OCI-LY1 (cell line): ENCODE data around the gene AHCY.
A peak's percentile ranks its signal among the peaks of the same experiment; 100 is the strongest.

ENCODE experiments used
- H2AFZ ChIP-seq: fragments of 200-600 bp; sonication (generic), shearing (Covaris generic); 2 replicates; pipeline ENCODE4 v1.6.0; 2014; ENCODE audit warnings: antibody characterized with exemption, mild to moderate bottlenecking, low read length
- H3F3A ChIP-seq: fragments of 200-600 bp; sonication (generic), shearing (Covaris generic); 2 replicates; pipeline ENCODE4 v1.6.0; 2014; ENCODE audit warnings: mild to moderate bottlenecking, antibody characterized with exemption, low read length, moderate library complexity; ENCODE audit not compliant: insufficient read depth
- H3K27ac ChIP-seq: fragments of 200-600 bp; sonication (generic); 2 replicates; pipeline ENCODE4 v1.5.1; 2014; ENCODE audit warnings: low read length, mixed run types, mild to moderate bottlenecking, low read depth; ENCODE audit not compliant: poor library complexity, severe bottlenecking
- H3K27me3 ChIP-seq: fragments of 200-600 bp; sonication (generic); 2 replicates; pipeline ENCODE4 v1.6.0; 2014; ENCODE audit warnings: antibody characterized with exemption, mild to moderate bottlenecking, low read length, moderate library complexity; ENCODE audit not compliant: insufficient read depth
- H3K36me3 ChIP-seq: fragments of 200-600 bp; sonication (generic); 2 replicates; pipeline ENCODE4 v1.6.1; 2014; ENCODE audit warnings: mild to moderate bottlenecking, antibody characterized with exemption, low read length, moderate library complexity, mixed read lengths; ENCODE audit not compliant: insufficient read depth
- H3K4me1 ChIP-seq: fragments of 200-600 bp; sonication (generic); 2 replicates; pipeline ENCODE4 v1.5.1; 2014; ENCODE audit warnings: mild to moderate bottlenecking, low read length, moderate library complexity; ENCODE audit not compliant: insufficient read depth, severe bottlenecking
- H3K4me2 ChIP-seq: fragments of 200-600 bp; sonication (generic), shearing (Covaris generic); 2 replicates; pipeline ENCODE4 v1.6.1; 2014; ENCODE audit warnings: low read length
- H3K4me3 ChIP-seq: fragments of 200-600 bp; sonication (generic); 2 replicates; pipeline ENCODE4 v1.5.1; 2014; ENCODE audit warnings: low read length, low read depth, mild to moderate bottlenecking, mixed read lengths; ENCODE audit not compliant: poor library complexity, severe bottlenecking
- H3K79me2 ChIP-seq: fragments of 200-600 bp; shearing (Covaris generic); 2 replicates; pipeline ENCODE4 v1.6.1; 2016; ENCODE audit warnings: mixed run types, low read length, mixed read lengths; ENCODE audit not compliant: insufficient read depth
- H3K9ac ChIP-seq: fragments of 200-600 bp; sonication (generic), shearing (Covaris generic); 2 replicates; pipeline ENCODE4 v1.6.1; 2014; ENCODE audit warnings: mild to moderate bottlenecking, low read length, mixed read lengths
- H3K9me2 ChIP-seq: fragments of 200-600 bp; sonication (generic), shearing (Covaris generic); 2 replicates; pipeline ENCODE4 v1.6.1; 2014; ENCODE audit warnings: low read depth, mild to moderate bottlenecking, low read length, mixed read lengths
- H3K9me3 ChIP-seq: fragments of 200-600 bp; shearing (Covaris generic); 2 replicates; pipeline ENCODE4 v1.6.1; 2014; ENCODE audit warnings: low read length, mixed read lengths
- H4K20me1 ChIP-seq: fragments of 200-600 bp; sonication (generic), shearing (Covaris generic); 2 replicates; pipeline ENCODE4 v1.6.0; 2016; ENCODE audit warnings: mild to moderate bottlenecking, low read length; ENCODE audit not compliant: insufficient read depth
- EZH2 ChIP-seq: fragments of 200-600 bp; sonication (generic), shearing (Covaris generic); IDR thresholded peaks from 2 replicates; pipeline ENCODE4 v1.8.0; 2017; ENCODE audit warnings: borderline replicate concordance, mixed run types, mild to moderate bottlenecking, antibody characterized with exemption, low read length, moderate library complexity, mixed read lengths
- TF ChIP-seq, protein P1 (sequence below): fragments of 200-600 bp; sonication (generic), shearing (Covaris generic); IDR thresholded peaks from 2 replicates; pipeline ENCODE4 v1.5.1; 2017; ENCODE audit warnings: mild to moderate bottlenecking, antibody characterized with exemption, low read length, moderate library complexity, mixed read lengths

AHCY gene

GRCh38 chr20:34337982-34338726 lies 35.0 kb upstream of the AHCY start:
- Histone ChIP-seq H3K4me2 (peak overlapping the region; percentile 78), H3F3A (peaks cover 4% of the 10 kb centered on the region), H4K20me1 (no peaks in the 10 kb centered on the region), H2AFZ (peak overlapping the region; percentile 48; the same call in 1 of the 2 replicates), H3K36me3 (no peaks in the 10 kb centered on the region), H3K4me1 (peaks cover 32% of the 10 kb centered on the region), H3K79me2 (no peaks in the 10 kb centered on the region), H3K9me3 (no peaks in the 10 kb centered on the region), H3K27ac (peak overlapping the region; percentile 89), H3K9ac (peak overlapping the region; percentile 72), H3K9me2 (no peaks in the 10 kb centered on the region), H3K4me3 (peak overlapping the region; percentile 67), H3K27me3 (no peaks in the 10 kb centered on the region)
- no peak for TF ChIP-seq EZH2
- TF ChIP-seq, protein P1, sequence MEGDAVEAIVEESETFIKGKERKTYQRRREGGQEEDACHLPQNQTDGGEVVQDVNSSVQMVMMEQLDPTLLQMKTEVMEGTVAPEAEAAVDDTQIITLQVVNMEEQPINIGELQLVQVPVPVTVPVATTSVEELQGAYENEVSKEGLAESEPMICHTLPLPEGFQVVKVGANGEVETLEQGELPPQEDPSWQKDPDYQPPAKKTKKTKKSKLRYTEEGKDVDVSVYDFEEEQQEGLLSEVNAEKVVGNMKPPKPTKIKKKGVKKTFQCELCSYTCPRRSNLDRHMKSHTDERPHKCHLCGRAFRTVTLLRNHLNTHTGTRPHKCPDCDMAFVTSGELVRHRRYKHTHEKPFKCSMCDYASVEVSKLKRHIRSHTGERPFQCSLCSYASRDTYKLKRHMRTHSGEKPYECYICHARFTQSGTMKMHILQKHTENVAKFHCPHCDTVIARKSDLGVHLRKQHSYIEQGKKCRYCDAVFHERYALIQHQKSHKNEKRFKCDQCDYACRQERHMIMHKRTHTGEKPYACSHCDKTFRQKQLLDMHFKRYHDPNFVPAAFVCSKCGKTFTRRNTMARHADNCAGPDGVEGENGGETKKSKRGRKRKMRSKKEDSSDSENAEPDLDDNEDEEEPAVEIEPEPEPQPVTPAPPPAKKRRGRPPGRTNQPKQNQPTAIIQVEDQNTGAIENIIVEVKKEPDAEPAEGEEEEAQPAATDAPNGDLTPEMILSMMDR: no peak

DNA sequence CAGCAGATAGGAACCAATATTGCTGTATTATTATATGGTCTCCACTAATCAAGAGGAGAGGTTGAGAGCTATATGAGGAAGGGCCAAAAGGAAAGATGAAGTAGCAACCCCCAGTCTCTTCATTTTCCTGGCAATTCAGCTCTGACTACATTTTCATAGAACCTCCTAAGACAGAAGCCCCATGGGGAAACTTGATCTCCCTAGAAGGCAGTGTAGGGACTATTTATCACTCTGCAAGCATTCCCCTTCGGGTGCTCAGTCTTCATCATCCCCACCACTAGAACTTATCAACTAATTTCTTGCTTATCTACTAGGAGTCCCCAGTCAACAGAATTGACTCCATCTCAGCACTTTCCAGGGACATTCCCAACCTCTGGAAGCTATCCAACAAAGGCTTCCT lies 34.4 kb upstream of the AHCY start:
- H4K20me1 ChIP-seq: no peaks in the 10 kb centered on the region
- peak overlapping the region; percentile 67 for H3K4me3 ChIP-seq
- peaks cover 2% of the 10 kb centered on the region; the same call in 1 of the 2 replicates for H3K9me3 ChIP-seq
- peaks cover 32% of the 10 kb centered on the region for H3K4me1 ChIP-seq
- no peaks in the 10 kb centered on the region for H3K9me2 ChIP-seq
- TF ChIP-seq, protein P1: no peak
- TF ChIP-seq EZH2: no peak
- no peak overlapping the region; the same call in 1 of the 2 replicates for H3K9ac ChIP-seq
- no peaks in the 10 kb centered on the region for H3K79me2 ChIP-seq
- H3K27me3 ChIP-seq: no peaks in the 10 kb centered on the region
- peak overlapping the region; percentile 89 for H3K27ac ChIP-seq
- H3F3A ChIP-seq: peaks cover 4% of the 10 kb centered on the region
- peak overlapping the region; percentile 78 for H3K4me2 ChIP-seq
- H3K36me3 ChIP-seq: no peaks in the 10 kb centered on the region
- peak overlapping the region; percentile 18; the same call in 1 of the 2 replicates for H2AFZ ChIP-seq

GRCh38 chr20:34334654-34335407 lies 31.7 kb upstream of the AHCY start:
- H4K20me1 ChIP-seq: no peaks in the 10 kb centered on the region
- H3K27me3 ChIP-seq: no peaks in the 10 kb centered on the region
- no peaks in the 10 kb centered on the region for H3K9me2 ChIP-seq
- H3K9me3 ChIP-seq: peaks cover 8% of the 10 kb centered on the region
- H3K27ac ChIP-seq: no peak overlapping the region
- no peak overlapping the region for H3K9ac ChIP-seq
- no peak overlapping the region for H2AFZ ChIP-seq
- H3K36me3 ChIP-seq: no peaks in the 10 kb centered on the region; the same call in 1 of the 2 replicates
- H3K4me2 ChIP-seq: no peak overlapping the region
- H3F3A ChIP-seq: no peaks in the 10 kb centered on the region; the same call in 1 of the 2 replicates
- peaks cover 29% of the 10 kb centered on the region for H3K4me1 ChIP-seq
- no peaks in the 10 kb centered on the region for H3K79me2 ChIP-seq
- no peak overlapping the region for H3K4me3 ChIP-seq
- TF ChIP-seq, protein P1: no peak
- no peak for TF ChIP-seq EZH2
